GM23338 (cell line): ENCODE measurements around the gene TSPEAR. TPM values are rescaled to one million over a fixed set of nuclear protein-coding genes. Genes with fewer than 3 reads are reported as not detected.
"Not testable (repeated sequence)": the region's sequence is repeated elsewhere in the genome, so short reads cannot be mapped to it uniquely, and the experiment has no call there.

Experiments
- ATAC-seq: fragments of 200-7000 bp; cut with Tn5 transposase; 3 replicates; pipeline ENCODE4 v1.9.1; 2020
- DNase-seq: peaks from one replicate; pipeline ENCODE4 v3.0.0-alpha.2; 2015; ENCODE audit warnings: low spot score
- H2AFZ ChIP-seq: fragments of 200-600 bp; sonication (generic); 2 replicates; pipeline ENCODE4 v1.8.0; 2016; ENCODE audit warnings: antibody characterized with exemption, mild to moderate bottlenecking, moderate library complexity
- H3F3A ChIP-seq: fragments of 200-600 bp; sonication (generic); replicated peaks from 2 replicates; pipeline ENCODE4 v1.8.0; 2017; ENCODE audit warnings: antibody characterized with exemption, mixed run types, low read depth
- H3K27ac ChIP-seq: fragments of 200-600 bp; sonication (generic); 2 replicates; pipeline ENCODE4 v1.6.1; 2016; ENCODE audit warnings: low read depth
- H3K27me3 ChIP-seq: fragments of 200-600 bp; sonication (generic); 2 replicates; pipeline ENCODE4 v1.8.0; 2016; ENCODE audit warnings: mild to moderate bottlenecking, mixed run types, moderate library complexity; ENCODE audit not compliant: insufficient read depth
- H3K36me3 ChIP-seq: fragments of 200-600 bp; sonication (generic); 2 replicates; pipeline ENCODE4 v1.8.0; 2016; ENCODE audit warnings: mild to moderate bottlenecking; ENCODE audit not compliant: insufficient read depth
- H3K4me1 ChIP-seq: fragments of 200-600 bp; sonication (generic); 2 replicates; pipeline ENCODE4 v1.8.0; 2016; ENCODE audit warnings: mild to moderate bottlenecking, moderate library complexity; ENCODE audit not compliant: insufficient read depth
- H3K4me2 ChIP-seq: fragments of 200-600 bp; sonication (generic); 2 replicates; pipeline ENCODE4 v1.7.1; 2017; ENCODE audit warnings: mixed run types
- H3K4me3 ChIP-seq: fragments of 200-600 bp; sonication (generic); 2 replicates; pipeline ENCODE4 v1.6.1; 2016; ENCODE audit warnings: mixed run types
- H3K79me2 ChIP-seq: fragments of 200-600 bp; sonication (generic); replicated peaks from 2 replicates; pipeline ENCODE4 v1.8.0; 2017; ENCODE audit warnings: mild to moderate bottlenecking; ENCODE audit not compliant: insufficient read depth
- H3K9me2 ChIP-seq: fragments of 200-600 bp; sonication (generic); 2 replicates; pipeline ENCODE4 v1.8.0; 2017; ENCODE audit not compliant: insufficient read depth
- H4K20me1 ChIP-seq: fragments of 200-600 bp; sonication (generic); replicated peaks from 2 replicates; pipeline ENCODE4 v1.8.0; 2017; ENCODE audit warnings: mild to moderate bottlenecking; ENCODE audit not compliant: insufficient read depth
- H3K27ac Mint-ChIP-seq: 2 replicates; pipeline ENCODE4 v1.8.0; 2020; ENCODE audit warnings: inconsistent platforms, mild to moderate bottlenecking, moderate library complexity, mixed read lengths
- H3K27me3 Mint-ChIP-seq: 3 replicates; pipeline ENCODE4 v1.8.0; 2022; ENCODE audit warnings: low read depth, mild to moderate bottlenecking, moderate library complexity, mixed read lengths, inconsistent platforms; ENCODE audit not compliant: insufficient read depth, poor library complexity
- H3K36me3 Mint-ChIP-seq: 3 replicates; pipeline ENCODE4 v1.8.0; 2021; ENCODE audit warnings: low read depth, mild to moderate bottlenecking, inconsistent platforms, moderate library complexity, mixed read lengths
- H3K4me1 Mint-ChIP-seq: 3 replicates; pipeline ENCODE4 v1.8.0; 2020; ENCODE audit warnings: mild to moderate bottlenecking, inconsistent platforms, mixed read lengths
- H3K4me3 Mint-ChIP-seq: 3 replicates; pipeline ENCODE4 v1.8.0; 2021; ENCODE audit warnings: moderate library complexity, mild to moderate bottlenecking, inconsistent platforms, mixed read lengths
- H3K9me3 Mint-ChIP-seq: 3 replicates; pipeline ENCODE4 v1.8.0; 2020; ENCODE audit warnings: moderate library complexity, mild to moderate bottlenecking, inconsistent platforms, mixed read lengths
- CREB1 ChIP-seq: fragments of 250-450 bp; sonication (Bioruptor Pico); IDR thresholded peaks from 2 replicates; pipeline ENCODE4 v1.5.0; 2020; ENCODE audit warnings: low read depth, mild to moderate bottlenecking, moderate library complexity
- EZH2 ChIP-seq: fragments of 200-600 bp; sonication (generic); IDR thresholded peaks from one replicate; pipeline ENCODE4 v1.8.0; 2017; ENCODE audit warnings: antibody characterized with exemption, mild to moderate bottlenecking, low read depth; ENCODE audit not compliant: unreplicated experiment
- EZH2phosphoT487 ChIP-seq: fragments of 200-600 bp; sonication (generic); IDR thresholded peaks from one replicate; pipeline ENCODE4 v1.8.1; 2018; ENCODE audit warnings: antibody characterized with exemption; ENCODE audit not compliant: unreplicated experiment
- NANOG ChIP-seq: IDR thresholded peaks from 2 replicates; pipeline ENCODE4 v1.6.1; 2016; ENCODE audit warnings: antibody characterized with exemption, borderline replicate concordance
- STAT1 ChIP-seq: IDR thresholded peaks from one replicate; pipeline ENCODE4 v1.6.1; 2016; ENCODE audit warnings: antibody characterized with exemption; ENCODE audit not compliant: unreplicated experiment
- ZNF331 ChIP-seq: fragments of 250-450 bp; sonication (Bioruptor Pico); IDR thresholded peaks from 2 replicates; pipeline ENCODE4 v1.5.0; 2020; ENCODE audit warnings: low read depth, mild to moderate bottlenecking, moderate library complexity
- polyA plus RNA-seq: library from polyadenylated mRNA; unstranded; fragments of >200 nt; fragmentation: Nextera tagmentation; extraction: Ambion mirVana; gene quantifications from 2 replicates; pipeline ENCODE4 v1.2.1, GENCODE V29; 2016
- total RNA-seq: library from RNA; depleted of rRNA; stranded (reverse); fragments of >200 nt; shearing (Covaris generic); gene quantifications from 2 replicates; pipeline ENCODE4 v1.2.3, GENCODE V29; 2014
- TF ChIP-seq, protein P1 (sequence below): fragments of 250-450 bp; sonication (Bioruptor Pico); IDR thresholded peaks from 2 replicates; pipeline ENCODE4 v1.5.0; 2020; ENCODE audit warnings: mild to moderate bottlenecking, moderate library complexity
- TF ChIP-seq, protein P2 (sequence below): IDR thresholded peaks from one replicate; pipeline ENCODE4 v1.6.1; 2018; ENCODE audit warnings: antibody characterized with exemption; ENCODE audit not compliant: unreplicated experiment
- TF ChIP-seq, protein P3 (sequence below), 2 experiments: fragments of 200-600 bp in 1 of 2; sonication (generic) in 1 of 2; conservative IDR thresholded peaks; 2 replicates each; pipeline versions ENCODE4 v1.5.1 to v1.6.1; 2016 to 2017; ENCODE audit warnings: antibody characterized with exemption in 2 of 2, low read depth in 2 of 2, mild to moderate bottlenecking in 2 of 2, moderate library complexity in 1 of 2
- TF ChIP-seq, protein P4 (sequence below): IDR thresholded peaks from 2 replicates; pipeline ENCODE4 v1.6.1; 2016; ENCODE audit warnings: antibody characterized with exemption

TSPEAR gene
- total and polyA plus RNA-seq, 2 experiments from 2014 or later, result 0.35 to 0.92 TPM

DNA sequence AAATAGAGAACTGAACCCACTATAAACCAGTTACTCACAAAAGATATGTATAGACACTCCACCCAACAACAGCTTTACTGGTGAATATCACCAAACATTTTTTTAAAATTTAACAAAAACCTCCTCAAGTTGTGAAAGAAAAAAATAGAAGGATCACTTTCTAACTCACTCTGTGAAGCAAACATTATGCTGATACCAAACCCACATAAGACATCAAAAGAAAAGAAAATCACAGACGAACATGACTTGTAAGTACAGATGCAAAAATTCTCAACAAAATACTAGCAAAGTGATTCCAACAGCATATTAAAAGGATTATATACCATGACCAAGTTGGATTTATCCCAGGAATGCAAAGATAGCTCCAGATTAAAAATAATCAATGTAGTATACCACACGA, 19.7 kb downstream of the TSPEAR start (continued):
- TF ChIP-seq, protein P1, sequence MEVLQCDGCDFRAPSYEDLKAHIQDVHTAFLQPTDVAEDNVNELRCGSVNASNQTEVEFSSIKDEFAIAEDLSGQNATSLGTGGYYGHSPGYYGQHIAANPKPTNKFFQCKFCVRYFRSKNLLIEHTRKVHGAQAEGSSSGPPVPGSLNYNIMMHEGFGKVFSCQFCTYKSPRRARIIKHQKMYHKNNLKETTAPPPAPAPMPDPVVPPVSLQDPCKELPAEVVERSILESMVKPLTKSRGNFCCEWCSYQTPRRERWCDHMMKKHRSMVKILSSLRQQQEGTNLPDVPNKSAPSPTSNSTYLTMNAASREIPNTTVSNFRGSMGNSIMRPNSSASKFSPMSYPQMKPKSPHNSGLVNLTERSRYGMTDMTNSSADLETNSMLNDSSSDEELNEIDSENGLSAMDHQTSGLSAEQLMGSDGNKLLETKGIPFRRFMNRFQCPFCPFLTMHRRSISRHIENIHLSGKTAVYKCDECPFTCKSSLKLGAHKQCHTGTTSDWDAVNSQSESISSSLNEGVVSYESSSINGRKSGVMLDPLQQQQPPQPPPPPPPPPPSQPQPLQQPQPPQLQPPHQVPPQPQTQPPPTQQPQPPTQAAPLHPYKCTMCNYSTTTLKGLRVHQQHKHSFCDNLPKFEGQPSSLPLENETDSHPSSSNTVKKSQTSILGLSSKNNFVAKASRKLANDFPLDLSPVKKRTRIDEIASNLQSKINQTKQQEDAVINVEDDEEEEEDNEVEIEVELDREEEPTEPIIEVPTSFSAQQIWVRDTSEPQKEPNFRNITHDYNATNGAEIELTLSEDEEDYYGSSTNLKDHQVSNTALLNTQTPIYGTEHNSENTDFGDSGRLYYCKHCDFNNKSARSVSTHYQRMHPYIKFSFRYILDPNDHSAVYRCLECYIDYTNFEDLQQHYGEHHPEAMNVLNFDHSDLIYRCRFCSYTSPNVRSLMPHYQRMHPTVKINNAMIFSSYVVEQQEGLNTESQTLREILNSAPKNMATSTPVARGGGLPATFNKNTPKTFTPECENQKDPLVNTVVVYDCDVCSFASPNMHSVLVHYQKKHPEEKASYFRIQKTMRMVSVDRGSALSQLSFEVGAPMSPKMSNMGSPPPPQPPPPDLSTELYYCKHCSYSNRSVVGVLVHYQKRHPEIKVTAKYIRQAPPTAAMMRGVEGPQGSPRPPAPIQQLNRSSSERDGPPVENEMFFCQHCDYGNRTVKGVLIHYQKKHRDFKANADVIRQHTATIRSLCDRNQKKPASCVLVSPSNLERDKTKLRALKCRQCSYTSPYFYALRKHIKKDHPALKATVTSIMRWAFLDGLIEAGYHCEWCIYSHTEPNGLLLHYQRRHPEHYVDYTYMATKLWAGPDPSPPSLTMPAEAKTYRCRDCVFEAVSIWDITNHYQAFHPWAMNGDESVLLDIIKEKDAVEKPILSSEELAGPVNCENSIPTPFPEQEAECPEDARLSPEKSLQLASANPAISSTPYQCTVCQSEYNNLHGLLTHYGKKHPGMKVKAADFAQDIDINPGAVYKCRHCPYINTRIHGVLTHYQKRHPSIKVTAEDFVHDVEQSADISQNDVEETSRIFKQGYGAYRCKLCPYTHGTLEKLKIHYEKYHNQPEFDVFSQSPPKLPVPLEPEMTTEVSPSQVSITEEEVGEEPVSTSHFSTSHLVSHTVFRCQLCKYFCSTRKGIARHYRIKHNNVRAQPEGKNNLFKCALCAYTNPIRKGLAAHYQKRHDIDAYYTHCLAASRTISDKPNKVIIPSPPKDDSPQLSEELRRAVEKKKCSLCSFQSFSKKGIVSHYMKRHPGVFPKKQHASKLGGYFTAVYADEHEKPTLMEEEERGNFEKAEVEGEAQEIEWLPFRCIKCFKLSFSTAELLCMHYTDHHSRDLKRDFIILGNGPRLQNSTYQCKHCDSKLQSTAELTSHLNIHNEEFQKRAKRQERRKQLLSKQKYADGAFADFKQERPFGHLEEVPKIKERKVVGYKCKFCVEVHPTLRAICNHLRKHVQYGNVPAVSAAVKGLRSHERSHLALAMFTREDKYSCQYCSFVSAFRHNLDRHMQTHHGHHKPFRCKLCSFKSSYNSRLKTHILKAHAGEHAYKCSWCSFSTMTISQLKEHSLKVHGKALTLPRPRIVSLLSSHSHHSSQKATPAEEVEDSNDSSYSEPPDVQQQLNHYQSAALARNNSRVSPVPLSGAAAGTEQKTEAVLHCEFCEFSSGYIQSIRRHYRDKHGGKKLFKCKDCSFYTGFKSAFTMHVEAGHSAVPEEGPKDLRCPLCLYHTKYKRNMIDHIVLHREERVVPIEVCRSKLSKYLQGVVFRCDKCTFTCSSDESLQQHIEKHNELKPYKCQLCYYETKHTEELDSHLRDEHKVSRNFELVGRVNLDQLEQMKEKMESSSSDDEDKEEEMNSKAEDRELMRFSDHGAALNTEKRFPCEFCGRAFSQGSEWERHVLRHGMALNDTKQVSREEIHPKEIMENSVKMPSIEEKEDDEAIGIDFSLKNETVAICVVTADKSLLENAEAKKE (CRISPR knock-in tag), result no peak
- TF ChIP-seq EZH2phosphoT487, result no peak
- TF ChIP-seq, protein P2, sequence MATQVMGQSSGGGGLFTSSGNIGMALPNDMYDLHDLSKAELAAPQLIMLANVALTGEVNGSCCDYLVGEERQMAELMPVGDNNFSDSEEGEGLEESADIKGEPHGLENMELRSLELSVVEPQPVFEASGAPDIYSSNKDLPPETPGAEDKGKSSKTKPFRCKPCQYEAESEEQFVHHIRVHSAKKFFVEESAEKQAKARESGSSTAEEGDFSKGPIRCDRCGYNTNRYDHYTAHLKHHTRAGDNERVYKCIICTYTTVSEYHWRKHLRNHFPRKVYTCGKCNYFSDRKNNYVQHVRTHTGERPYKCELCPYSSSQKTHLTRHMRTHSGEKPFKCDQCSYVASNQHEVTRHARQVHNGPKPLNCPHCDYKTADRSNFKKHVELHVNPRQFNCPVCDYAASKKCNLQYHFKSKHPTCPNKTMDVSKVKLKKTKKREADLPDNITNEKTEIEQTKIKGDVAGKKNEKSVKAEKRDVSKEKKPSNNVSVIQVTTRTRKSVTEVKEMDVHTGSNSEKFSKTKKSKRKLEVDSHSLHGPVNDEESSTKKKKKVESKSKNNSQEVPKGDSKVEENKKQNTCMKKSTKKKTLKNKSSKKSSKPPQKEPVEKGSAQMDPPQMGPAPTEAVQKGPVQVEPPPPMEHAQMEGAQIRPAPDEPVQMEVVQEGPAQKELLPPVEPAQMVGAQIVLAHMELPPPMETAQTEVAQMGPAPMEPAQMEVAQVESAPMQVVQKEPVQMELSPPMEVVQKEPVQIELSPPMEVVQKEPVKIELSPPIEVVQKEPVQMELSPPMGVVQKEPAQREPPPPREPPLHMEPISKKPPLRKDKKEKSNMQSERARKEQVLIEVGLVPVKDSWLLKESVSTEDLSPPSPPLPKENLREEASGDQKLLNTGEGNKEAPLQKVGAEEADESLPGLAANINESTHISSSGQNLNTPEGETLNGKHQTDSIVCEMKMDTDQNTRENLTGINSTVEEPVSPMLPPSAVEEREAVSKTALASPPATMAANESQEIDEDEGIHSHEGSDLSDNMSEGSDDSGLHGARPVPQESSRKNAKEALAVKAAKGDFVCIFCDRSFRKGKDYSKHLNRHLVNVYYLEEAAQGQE, result no peak
- no peak for TF ChIP-seq EZH2
- TF ChIP-seq CREB1, result no peak
- no peak for TF ChIP-seq ZNF331 (CRISPR knock-in tag)
- TF ChIP-seq, protein P3, sequence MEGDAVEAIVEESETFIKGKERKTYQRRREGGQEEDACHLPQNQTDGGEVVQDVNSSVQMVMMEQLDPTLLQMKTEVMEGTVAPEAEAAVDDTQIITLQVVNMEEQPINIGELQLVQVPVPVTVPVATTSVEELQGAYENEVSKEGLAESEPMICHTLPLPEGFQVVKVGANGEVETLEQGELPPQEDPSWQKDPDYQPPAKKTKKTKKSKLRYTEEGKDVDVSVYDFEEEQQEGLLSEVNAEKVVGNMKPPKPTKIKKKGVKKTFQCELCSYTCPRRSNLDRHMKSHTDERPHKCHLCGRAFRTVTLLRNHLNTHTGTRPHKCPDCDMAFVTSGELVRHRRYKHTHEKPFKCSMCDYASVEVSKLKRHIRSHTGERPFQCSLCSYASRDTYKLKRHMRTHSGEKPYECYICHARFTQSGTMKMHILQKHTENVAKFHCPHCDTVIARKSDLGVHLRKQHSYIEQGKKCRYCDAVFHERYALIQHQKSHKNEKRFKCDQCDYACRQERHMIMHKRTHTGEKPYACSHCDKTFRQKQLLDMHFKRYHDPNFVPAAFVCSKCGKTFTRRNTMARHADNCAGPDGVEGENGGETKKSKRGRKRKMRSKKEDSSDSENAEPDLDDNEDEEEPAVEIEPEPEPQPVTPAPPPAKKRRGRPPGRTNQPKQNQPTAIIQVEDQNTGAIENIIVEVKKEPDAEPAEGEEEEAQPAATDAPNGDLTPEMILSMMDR (conservative IDR thresholded peaks at IDR 0.05; ENCODE audit: low read depth in 2 of 2), result no peak
- no peak for TF ChIP-seq NANOG
- TF ChIP-seq, protein P4, sequence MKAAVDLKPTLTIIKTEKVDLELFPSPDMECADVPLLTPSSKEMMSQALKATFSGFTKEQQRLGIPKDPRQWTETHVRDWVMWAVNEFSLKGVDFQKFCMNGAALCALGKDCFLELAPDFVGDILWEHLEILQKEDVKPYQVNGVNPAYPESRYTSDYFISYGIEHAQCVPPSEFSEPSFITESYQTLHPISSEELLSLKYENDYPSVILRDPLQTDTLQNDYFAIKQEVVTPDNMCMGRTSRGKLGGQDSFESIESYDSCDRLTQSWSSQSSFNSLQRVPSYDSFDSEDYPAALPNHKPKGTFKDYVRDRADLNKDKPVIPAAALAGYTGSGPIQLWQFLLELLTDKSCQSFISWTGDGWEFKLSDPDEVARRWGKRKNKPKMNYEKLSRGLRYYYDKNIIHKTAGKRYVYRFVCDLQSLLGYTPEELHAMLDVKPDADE, result no peak
- no peak for TF ChIP-seq STAT1

DNA sequence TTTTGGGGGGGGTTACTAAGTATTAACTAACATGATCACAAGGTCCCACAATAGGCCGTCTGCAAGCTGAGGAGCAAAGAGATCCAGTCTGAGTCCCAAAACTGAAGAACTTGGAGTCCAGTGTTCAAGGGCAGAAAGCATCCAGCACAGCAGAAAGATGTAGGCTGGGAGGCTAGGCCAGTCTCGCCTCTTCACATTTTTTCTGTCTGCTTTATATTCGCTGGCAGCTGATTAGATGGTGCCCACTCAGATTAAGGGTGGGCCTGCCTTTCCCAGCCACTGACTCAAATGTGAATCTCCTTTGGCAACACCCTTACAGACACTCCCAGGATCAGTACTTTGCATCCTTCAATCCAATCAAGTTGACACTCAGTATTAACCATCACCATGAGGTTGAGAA, 21.6 kb downstream of the TSPEAR start:
- H3K36me3 ChIP-seq, H3K27ac ChIP-seq, H2AFZ ChIP-seq, H3F3A ChIP-seq, H3K79me2 ChIP-seq, ATAC-seq, H3K4me3 ChIP-seq, H4K20me1 ChIP-seq, H3K4me1 ChIP-seq, H3K4me2 ChIP-seq, H3K27ac Mint-ChIP-seq, H3K27me3 ChIP-seq, H3K4me3 Mint-ChIP-seq, H3K9me2 ChIP-seq, DNase-seq: not testable (repeated sequence)
- Mint-ChIP-seq H3K27me3 (peaks cover 13% of the 10 kb centered on the region), H3K36me3 (peaks cover 17% of the 10 kb centered on the region; the same call in 1 of the 3 replicates), H3K9me3 (peaks cover 17% of the 10 kb centered on the region; the same call in 2 of the 3 replicates), H3K4me1 (peaks cover 24% of the 10 kb centered on the region)
